K562 (cell line): ENCODE results near the gene SEC14L5. TPM values are rescaled to one million over a fixed set of nuclear protein-coding genes. Genes with fewer than 3 reads are reported as not detected.

ENCODE experiments used
- ATAC-seq: fragments of 200-7000 bp; cut with Tn5 transposase; 3 replicates; pipeline ENCODE4 v1.9.1; 2020; ENCODE audit warnings: moderate library complexity
- BruUV-seq: library from RNA; stranded (reverse); fragments of 400-500 nt; replicated peaks from 2 replicates; lab custom pipeline; 2021; lab: Mats Ljungman, UMichigan
- CTCF ChIA-PET: fragments of 300-600 bp; formaldehyde crosslinking; extraction: SDS; loops from one replicate; lab custom pipeline; 2021; ENCODE audit warnings: low intra/inter-chr PET ratio; lab: Yijun Ruan, JAX
- POLR2A ChIA-PET: fragments of 300-600, 350-650 bp; sonication (Branson Sonifier 250); formaldehyde crosslinking; extraction: SDS; loops from one replicate; lab custom pipeline; 2021; ENCODE audit warnings: antibody characterized with exemption, inconsistent platforms; lab: Yijun Ruan, JAX
- DNase-seq, 4 experiments: peaks; one replicate each; pipeline versions ENCODE4 v3.0.0 to v3.0.0-alpha.2; 2011 to 2018; ENCODE audit warnings: low spot score in 3 of 4, mixed read lengths in 3 of 4; ENCODE audit errors: extremely low read depth in 1 of 4
- FAIRE-seq: peaks from 2 replicates; lab custom pipeline; 2011; peaks lifted over from hg19 to GRCh38; lab: Jason Lieb, UNC
- H2AFZ ChIP-seq: 2 replicates; pipeline ENCODE4 v1.6.0; 2011; ENCODE audit warnings: low read depth, low read length, control low read depth, inconsistent platforms
- H3K27ac ChIP-seq: fragments of 200-600 bp; 3 replicates; pipeline ENCODE4 v1.8.0; 2011; ENCODE audit warnings: low read depth, mild to moderate bottlenecking, control low read depth, inconsistent platforms, low read length, moderate library complexity, mixed read lengths; ENCODE audit errors: extremely low read depth
- H3K27me3 ChIP-seq, 2 experiments: fragments of 300-600 bp in 1 of 2; 2 replicates in 1 of 2; 3 replicates in 1 of 2; pipeline versions ENCODE4 v1.6.0 to v1.8.0; 2011; ENCODE audit warnings: inconsistent platforms in 2 of 2, low read length in 2 of 2, mild to moderate bottlenecking in 1 of 2, mixed read lengths in 1 of 2, moderate library complexity in 1 of 2; ENCODE audit not compliant: control insufficient read depth in 2 of 2, insufficient read depth in 2 of 2
- H3K36me3 ChIP-seq: fragments of 300-600 bp; 3 replicates; pipeline ENCODE4 v1.8.0; 2011; ENCODE audit warnings: mild to moderate bottlenecking, low read length, inconsistent platforms; ENCODE audit not compliant: control insufficient read depth, insufficient read depth
- H3K4me1 ChIP-seq, 2 experiments: fragments of 200-600 bp in 1 of 2; replicated peaks in 1 of 2; 2 replicates in 1 of 2; 3 replicates in 1 of 2; pipeline versions ENCODE4 v1.5.1 to v1.8.0; 2011; ENCODE audit warnings: inconsistent platforms in 2 of 2, low read length in 2 of 2, mild to moderate bottlenecking in 1 of 2, mixed read lengths in 1 of 2, moderate library complexity in 1 of 2; ENCODE audit not compliant: control insufficient read depth in 2 of 2, insufficient read depth in 2 of 2
- H3K4me2 ChIP-seq: 2 replicates; pipeline ENCODE4 v1.6.1; 2011; ENCODE audit warnings: low read length, control low read depth, inconsistent platforms, mixed read lengths; ENCODE audit not compliant: insufficient read depth
- H3K4me3 ChIP-seq: fragments of 200-600 bp; sonication (generic), shearing (Covaris generic); 2 replicates; pipeline ENCODE4 v1.5.1; 2016; ENCODE audit warnings: control low read depth, inconsistent platforms
- H3K79me2 ChIP-seq: fragments of 200-600 bp; 3 replicates; pipeline ENCODE4 v1.8.0; 2011; ENCODE audit warnings: low read length, inconsistent platforms; ENCODE audit not compliant: control insufficient read depth, insufficient read depth
- H3K9ac ChIP-seq, 2 experiments: 2 replicates each; pipeline versions ENCODE4 v1.6.0 to v1.6.1; 2011; ENCODE audit warnings: low read depth in 2 of 2, low read length in 2 of 2, control low read depth in 1 of 2, inconsistent platforms in 1 of 2, mild to moderate bottlenecking in 1 of 2, mixed read lengths in 1 of 2; ENCODE audit not compliant: insufficient read depth in 1 of 2
- H3K9me1 ChIP-seq: one replicate; pipeline ENCODE4 v1.6.0; 2011; ENCODE audit warnings: inconsistent platforms, mild to moderate bottlenecking, low read length, moderate library complexity; ENCODE audit not compliant: control insufficient read depth, insufficient read depth
- H3K9me3 ChIP-seq: replicated peaks from 2 replicates; pipeline ENCODE4 v1.5.1; 2011; ENCODE audit warnings: low read depth, low read length, inconsistent platforms; ENCODE audit not compliant: control insufficient read depth, insufficient read depth
- H4K20me1 ChIP-seq: replicated peaks from 2 replicates; pipeline ENCODE4 v1.6.1; 2011; ENCODE audit warnings: low read length, inconsistent platforms, mixed read lengths; ENCODE audit not compliant: control insufficient read depth, insufficient read depth
- ELF1 ChIP-seq: fragments of 200-800 bp; sonication (Bioruptor generic); IDR thresholded peaks from 2 replicates; pipeline ENCODE4 v1.6.1; 2016; ENCODE audit warnings: missing genetic modification characterization, missing compliant biosample characterization
- ZBTB12 ChIP-seq: fragments of 250-450 bp; sonication (Bioruptor Pico); IDR thresholded peaks from 2 replicates; pipeline ENCODE4 v1.4.0; 2020
- ZNF121 ChIP-seq: sonication (generic); formaldehyde crosslinking; conservative IDR thresholded peaks from 2 replicates; pipeline ENCODE4 v1.8.0; 2022; ENCODE audit warnings: missing genetic modification reagents
- ZNF217 ChIP-seq: sonication (generic); formaldehyde crosslinking; IDR thresholded peaks from 2 replicates; pipeline ENCODE4 v1.8.0; 2022; ENCODE audit warnings: mild to moderate bottlenecking, missing genetic modification reagents
- ZNF280A ChIP-seq: fragments of 450-650 bp; IDR thresholded peaks from 2 replicates; pipeline ENCODE4 v1.6.1; 2018; ENCODE audit warnings: mild to moderate bottlenecking, low read depth; ENCODE audit not compliant: partially characterized antibody
- WGBS: fragments of 100-300 bp; shearing (Covaris generic); methylation state at CpG from one replicate; pipeline ENCODE4 v1.1.6; 2016; ENCODE audit warnings: low coverage, mixed read lengths; ENCODE audit not compliant: insufficient coverage; ENCODE audit errors: missing lambda C conversion rate; 5-methylcytosine and 5-hydroxymethylcytosine counted together
- in situ Hi-C: fragments of 300-500 bp; cut with MboI; formaldehyde crosslinking; loops from 4 replicates; pipeline ENCODE4 v1.15.0; 2018; ENCODE audit warnings: inconsistent platforms, mixed read lengths
- intact Hi-C: fragments of 100-400 bp; cut with micrococcal nuclease; formaldehyde crosslinking; loops from 2 replicates; pipeline ENCODE4 v1.14.2; 2022
- polyA plus RNA-seq, 8 experiments: library from polyadenylated mRNA; depleted of rRNA in 4 of 8; stranded (reverse) in 5 of 8; unstranded in 3 of 8; fragments of >200 nt; fragmentation: Nextera tagmentation in 2 of 8; fragmentation: Illumina TruSeq in 1 of 8; extraction: Ambion mirVana in 2 of 8; extraction: Trizol in 1 of 8; gene quantifications; 2 replicates each; pipeline versions ENCODE4 v1.2.1 to v1.2.3, GENCODE V29; 2011 to 2014; ENCODE audit warnings: inconsistent platforms in 1 of 8, missing spikeins in 1 of 8
- total RNA-seq, 7 experiments: library from RNA; depleted of rRNA in 6 of 7; stranded (reverse); fragments of >200 nt in 6 of 7; fragmentation: Illumina TruSeq in 2 of 7; extraction: Trizol in 2 of 7; gene quantifications; 2 replicates each; pipeline versions ENCODE4 v1.2.1 to v1.2.3, GENCODE V29; 2011 to 2021; ENCODE audit warnings: low replicate concordance in 1 of 7

Gene SEC14L5
- total and polyA plus RNA-seq, 9 of the 15 experiments (the other 6 are each of a cell fraction or from before 2014, with no cell fraction given): 0.11 TPM; not detected in 8

GRCh38 chr16:5007256-5007655 lies 49.1 kb downstream of the SEC14L5 start:
- intact Hi-C loops: no loop called here
- H3K36me3 ChIP-seq: no peaks in the 10 kb centered on the region
- FAIRE-seq: no peak

More at GRCh38 chr16:5007256-5007655, 49.1 kb downstream of the SEC14L5 start:
- DNase-seq (no peak), ATAC-seq (no peak)
- Histone ChIP-seq H3K4me3 (no peak overlapping the region), H3K4me1 (peaks cover 0 to 7% of the 10 kb centered on the region in 2 experiments; a peak in 1 of 5 replicates), H4K20me1 (peaks cover 4% of the 10 kb centered on the region; the same call in 1 of the 2 replicates), H3K4me2 (no peak overlapping the region), H3K9me3 (no peaks in the 10 kb centered on the region), H3K9me1 (no peaks in the 10 kb centered on the region), H2AFZ (no peak overlapping the region), H3K9ac (no peak overlapping the region), H3K27me3 (peaks cover 26 to 65% of the 10 kb centered on the region in 2 experiments; a peak in 4 of 5 replicates), H3K27ac (no peak overlapping the region), H3K79me2 (no peaks in the 10 kb centered on the region)
- TF ChIP-seq ZBTB12 (no peak), ELF1 (tag) (no peak), ZNF280A (no peak), ZNF217 (CRISPR knock-in tag) (no peak), ZNF121 (no peak)
- ChIA-PET CTCF (no interaction called here), POLR2A (interaction anchor here (0.6 kb wide), 1 partner anchor 122 kb away, joined by 3 read pairs; no protein-coding TSS in a partner anchor)
- WGBS: 5% methylated on average over 10 of the region's 10 CpGs
- no TSS peak for BruUV-seq
- in situ Hi-C loops: no loop called here
